ENCODE results near the gene FHAD1.

FHAD1 gene

GRCh38 chr1:15212216-15212953, 34.6 kb upstream of the FHAD1 start:
- no peak for DNase-seq (ENCODE audit: low read depth)
- H3K4me3 ChIP-seq (ENCODE audit: low read depth, low read length), result no peak overlapping the region
- no peak for TF ChIP-seq CTCF (IDR thresholded peaks at IDR 0.05; ENCODE audit: control insufficient read depth, extremely low read depth, insufficient read depth)

- TF ChIP-seq CTCF (IDR thresholded peaks at IDR 0.05; ENCODE audit: control insufficient read depth, extremely low read depth, insufficient read depth), result no peak
- no peak for DNase-seq (ENCODE audit: low read depth)
- H3K4me3 ChIP-seq (ENCODE audit: low read depth, low read length), result no peak overlapping the region
These were observed 34.1 kb upstream of the FHAD1 start for GRCh38 chr1:15212954-15213291.

GRCh38 chr1:15213341-15213821, 33.6 kb upstream of the FHAD1 start:
- TF ChIP-seq CTCF (IDR thresholded peaks at IDR 0.05; ENCODE audit: control insufficient read depth, extremely low read depth, insufficient read depth), result no peak
- no peak overlapping the region for H3K4me3 ChIP-seq (ENCODE audit: low read depth, low read length)

GRCh38 chr1:15214527-15214926, 32.5 kb upstream of the FHAD1 start:
- H3K4me3 ChIP-seq (ENCODE audit: low read depth, low read length), result no peak overlapping the region
- no peak for TF ChIP-seq CTCF (IDR thresholded peaks at IDR 0.05; ENCODE audit: control insufficient read depth, extremely low read depth, insufficient read depth)
- DNase-seq (ENCODE audit: low read depth), result no peak

More at GRCh38 chr1:15213341-15213821, 33.6 kb upstream of the FHAD1 start:
- DNase-seq (ENCODE audit: low read depth), result no peak

GRCh38 chr1:15215116-15215515, 31.9 kb upstream of the FHAD1 start:
- DNase-seq (ENCODE audit: low read depth), result no peak
- TF ChIP-seq CTCF (IDR thresholded peaks at IDR 0.05; ENCODE audit: control insufficient read depth, extremely low read depth, insufficient read depth), result no peak
- H3K4me3 ChIP-seq (ENCODE audit: low read depth, low read length), result no peak overlapping the region

- H3K4me3 ChIP-seq (ENCODE audit: low read depth, low read length), result no peak overlapping the region
- DNase-seq (ENCODE audit: low read depth), result no peak
- TF ChIP-seq CTCF (IDR thresholded peaks at IDR 0.05; ENCODE audit: control insufficient read depth, extremely low read depth, insufficient read depth), result no peak
These were observed 29.4 kb upstream of the FHAD1 start for GRCh38 chr1:15217654-15218053.
